ENCODE measurements around the gene ACSF3. TPM values are rescaled to one million over a fixed set of nuclear protein-coding genes. Genes with fewer than 3 reads are reported as not detected.
A peak's percentile ranks its signal among the peaks of the same experiment; 100 is the strongest.

Gene ACSF3
- total RNA-seq, 1 experiment from 2014 or later, result 54.9 TPM

GRCh38 chr16:89145406-89146161 is 51.9 kb downstream of the ACSF3 start:
- no TSS peak for BruUV-seq (replicated peaks)
- H3K4me1 Mint-ChIP-seq (ENCODE audit: low read depth, unreplicated experiment), result no peaks in the 10 kb centered on the region
- no peak overlapping the region for H3K27ac Mint-ChIP-seq (ENCODE audit: unreplicated experiment)
- no peaks in the 10 kb centered on the region for H3K27me3 Mint-ChIP-seq (ENCODE audit: unreplicated experiment)
- intact Hi-C loops (cut with micrococcal nuclease; ENCODE audit: unreplicated experiment), result no loop called here
- H3K36me3 Mint-ChIP-seq (ENCODE audit: insufficient read depth, unreplicated experiment), result peaks cover 28% of the 10 kb centered on the region
- peaks cover 13% of the 10 kb centered on the region for H3K9me3 Mint-ChIP-seq (ENCODE audit: low read depth, unreplicated experiment)
- DNase-seq, result no peak
- no peak overlapping the region for H3K4me3 Mint-ChIP-seq (ENCODE audit: low read depth, unreplicated experiment)
- TF ChIP-seq CTCF (IDR thresholded peaks at IDR 0.05; ENCODE audit: unreplicated experiment), result no peak
- CTCF ChIA-PET, result no interaction called here

DNA sequence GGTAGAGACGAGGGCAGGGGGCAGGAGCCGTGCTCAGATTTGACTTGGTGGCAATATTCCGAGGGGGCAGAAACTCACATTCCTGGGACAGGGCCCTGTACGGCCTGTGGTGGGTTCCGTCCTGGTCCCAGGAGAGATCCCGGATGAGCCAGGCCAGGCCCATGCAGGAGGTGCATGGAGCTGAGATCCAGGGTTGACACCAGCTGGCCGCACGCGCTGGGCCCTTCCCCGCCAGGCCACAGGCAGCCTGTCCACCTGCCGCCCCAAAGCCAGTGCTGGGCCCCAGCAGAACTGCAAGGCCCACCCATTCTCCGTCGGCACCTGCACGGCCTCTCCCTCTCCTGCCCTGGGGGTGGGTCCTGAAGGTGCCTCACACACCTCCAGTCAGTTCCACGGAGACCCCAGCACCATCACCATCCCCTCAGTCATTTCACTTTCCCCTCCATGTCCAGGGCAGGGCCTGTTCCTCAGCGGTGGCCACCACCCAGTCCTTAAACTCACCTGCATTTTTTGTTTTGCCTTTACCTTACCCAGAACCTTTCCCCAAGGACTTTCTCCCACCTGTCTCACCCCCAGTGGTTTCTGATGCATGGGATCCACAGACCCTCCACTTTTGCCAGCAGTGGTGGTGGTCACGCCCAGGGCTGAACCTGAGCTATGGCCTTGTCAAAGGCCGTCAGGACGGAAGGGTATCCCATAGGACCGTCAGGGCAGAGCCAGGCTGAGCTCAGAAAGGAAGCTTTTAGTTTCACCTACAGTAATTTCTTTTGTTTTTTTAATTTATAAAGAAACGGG is 52.8 kb downstream of the ACSF3 start:
- no peak for DNase-seq
- H3K27ac Mint-ChIP-seq (ENCODE audit: unreplicated experiment), result no peak overlapping the region
- CTCF ChIA-PET, result no interaction called here

DNA sequence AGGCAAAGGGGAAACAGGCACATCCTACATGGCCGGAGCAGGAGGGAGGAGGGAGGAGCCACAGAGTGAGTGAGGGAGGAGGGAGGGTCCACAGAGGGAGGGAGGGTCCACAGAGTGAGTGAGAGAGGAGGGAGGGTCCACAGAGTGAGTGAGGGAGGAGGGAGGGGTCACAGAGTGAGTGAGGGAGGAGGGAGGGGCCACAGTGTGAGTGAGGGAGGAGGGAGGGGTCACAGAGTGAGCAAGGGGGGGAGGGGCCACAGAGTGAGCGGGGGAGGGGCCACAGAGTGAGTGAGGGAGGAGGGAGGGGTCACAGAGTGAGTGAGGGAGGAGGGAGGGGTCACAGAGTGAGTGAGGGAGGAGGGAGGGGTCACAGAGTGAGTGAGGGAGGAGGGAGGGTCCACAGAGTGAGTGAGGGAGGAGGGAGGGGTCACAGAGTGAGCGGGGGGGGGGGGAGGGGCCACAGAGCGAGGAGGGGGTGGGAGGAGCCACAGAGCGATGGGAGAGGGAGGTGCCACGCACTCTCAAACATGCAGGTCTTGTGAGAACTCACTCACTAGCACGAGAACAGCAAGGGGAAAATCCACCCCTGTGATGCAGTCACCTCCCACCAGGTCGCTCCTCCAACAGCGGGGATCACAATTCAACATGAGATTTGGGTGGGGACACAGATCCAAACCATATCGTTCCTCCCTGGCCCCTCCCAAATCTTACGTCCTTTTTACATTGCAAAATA is 53.6 kb downstream of the ACSF3 start:
- CTCF ChIA-PET, result no interaction called here
- BruUV-seq (replicated peaks), result no TSS peak

More for the DNA sequence above, 52.8 kb downstream of the ACSF3 start:
- no peak overlapping the region for H3K4me3 Mint-ChIP-seq (ENCODE audit: low read depth, unreplicated experiment)
- H3K36me3 Mint-ChIP-seq (ENCODE audit: insufficient read depth, unreplicated experiment), result peaks cover 32% of the 10 kb centered on the region
- BruUV-seq (replicated peaks), result no TSS peak
- no peaks in the 10 kb centered on the region for H3K4me1 Mint-ChIP-seq (ENCODE audit: low read depth, unreplicated experiment)
- H3K27me3 Mint-ChIP-seq (ENCODE audit: unreplicated experiment), result no peaks in the 10 kb centered on the region
- peaks cover 13% of the 10 kb centered on the region for H3K9me3 Mint-ChIP-seq (ENCODE audit: low read depth, unreplicated experiment)
- intact Hi-C loops (cut with micrococcal nuclease; ENCODE audit: unreplicated experiment), result no loop called here
- TF ChIP-seq CTCF (IDR thresholded peaks at IDR 0.05; ENCODE audit: unreplicated experiment), result no peak

More for the DNA sequence above, 53.6 kb downstream of the ACSF3 start:
- Mint-ChIP-seq H3K4me3 (ENCODE audit: low read depth, unreplicated experiment) (no peak overlapping the region), H3K9me3 (ENCODE audit: low read depth, unreplicated experiment) (peaks cover 13% of the 10 kb centered on the region), H3K36me3 (ENCODE audit: insufficient read depth, unreplicated experiment) (peaks cover 33% of the 10 kb centered on the region), H3K27ac (ENCODE audit: unreplicated experiment) (peak overlapping the region; percentile 69), H3K27me3 (ENCODE audit: unreplicated experiment) (no peaks in the 10 kb centered on the region), H3K4me1 (ENCODE audit: low read depth, unreplicated experiment) (no peaks in the 10 kb centered on the region)
- no peak for TF ChIP-seq CTCF (IDR thresholded peaks at IDR 0.05; ENCODE audit: unreplicated experiment)
- DNase-seq, result no peak
- intact Hi-C loops (cut with micrococcal nuclease; ENCODE audit: unreplicated experiment), result no loop called here

Data from Calu3 (cell line).